Panc1 (cell line): ENCODE data around the gene PTPN4. TPM values are rescaled to one million over a fixed set of nuclear protein-coding genes. Genes with fewer than 3 reads are reported as not detected.

Experiments used
- ATAC-seq: fragments of 200-7000 bp; cut with Tn5 transposase; 2 replicates; pipeline ENCODE4 v1.9.1; 2020; ENCODE audit warnings: mild to moderate bottlenecking, moderate library complexity
- BruUV-seq: library from RNA; stranded (reverse); fragments of 400-500 nt; replicated peaks from 2 replicates; lab custom pipeline; 2021; lab: Mats Ljungman, UMichigan
- CTCF ChIA-PET: fragments of 300-600 bp; sonication (Branson Sonifier 250); formaldehyde crosslinking; loops from one replicate; lab custom pipeline; 2022; ENCODE audit warnings: antibody characterized with exemption; lab: Charles Lee
- POLR2A ChIA-PET: fragments of 300-600 bp; sonication (Branson Sonifier 250); formaldehyde crosslinking; loops from one replicate; lab custom pipeline; 2022; ENCODE audit warnings: antibody characterized with exemption; lab: Charles Lee
- DNase-seq: peaks from one replicate; pipeline ENCODE4 v3.0.0-alpha.2; 2010; ENCODE audit warnings: low read depth, low spot score
- H3K27ac ChIP-seq: 2 replicates; pipeline ENCODE4 v1.5.1; 2011; ENCODE audit warnings: mild to moderate bottlenecking, low read length, inconsistent platforms
- H3K27me3 ChIP-seq: fragments of 200-500 bp; sonication (Bioruptor generic); 2 replicates; pipeline ENCODE4 v1.6.0; 2014; ENCODE audit warnings: low read length, inconsistent platforms; ENCODE audit not compliant: control insufficient read depth, insufficient read depth
- H3K36me3 ChIP-seq: fragments of 200-500 bp; sonication (Bioruptor generic); 2 replicates; pipeline ENCODE4 v1.5.1; 2014; ENCODE audit warnings: inconsistent platforms, mild to moderate bottlenecking, low read length, moderate library complexity; ENCODE audit not compliant: control insufficient read depth, insufficient read depth
- H3K4me1 ChIP-seq: 2 replicates; pipeline ENCODE4 v1.5.1; 2011; ENCODE audit warnings: inconsistent platforms, mild to moderate bottlenecking, low read length, moderate library complexity; ENCODE audit not compliant: control insufficient read depth, insufficient read depth
- H3K4me3 ChIP-seq, 2 experiments: 2 replicates each; pipeline ENCODE4 v1.5.1; 2011 to 2012; ENCODE audit warnings: low read depth in 2 of 2, low read length in 2 of 2, mild to moderate bottlenecking in 2 of 2, inconsistent platforms in 1 of 2, moderate library complexity in 1 of 2
- H3K9me3 ChIP-seq: fragments of 200-500 bp; sonication (Bioruptor generic); 2 replicates; pipeline ENCODE4 v1.5.1; 2014; ENCODE audit warnings: low read depth, mild to moderate bottlenecking, inconsistent platforms, low read length, moderate library complexity; ENCODE audit not compliant: control insufficient read depth, insufficient read depth
- POLR2AphosphoS5 ChIP-seq: IDR thresholded peaks from 2 replicates; pipeline ENCODE4 v1.6.1; 2012; ENCODE audit warnings: mild to moderate bottlenecking, low read depth, low read length, moderate library complexity
- SIN3A ChIP-seq: IDR thresholded peaks from 2 replicates; pipeline ENCODE4 v1.6.1; 2012; ENCODE audit warnings: low read depth, mild to moderate bottlenecking, low read length, moderate library complexity, borderline replicate concordance; ENCODE audit not compliant: insufficient read depth
- TCF7L2 ChIP-seq: IDR thresholded peaks from 2 replicates; pipeline ENCODE4 v1.6.1; 2011; ENCODE audit warnings: mild to moderate bottlenecking, low read depth, low read length, inconsistent platforms
- in situ Hi-C: cut with HindIII; loops from 2 replicates; pipeline ENCODE4 v1.10.0; 2016; ENCODE audit warnings: low sequenced_read_pairs, low pct_unique_long_range_greater_than_20kb
- intact Hi-C: fragments of 100-400 bp; cut with micrococcal nuclease; formaldehyde crosslinking; loops from one replicate; pipeline ENCODE4 v1.10.0; 2022; ENCODE audit not compliant: unreplicated experiment
- total RNA-seq: library from RNA; stranded (reverse); gene quantifications from one replicate; pipeline ENCODE4 v1.2.1, GENCODE V29; 2021; ENCODE audit not compliant: unreplicated experiment
- TF ChIP-seq, protein P1 (sequence below), 2 experiments: IDR thresholded peaks; 2 replicates each; pipeline ENCODE4 v1.6.1; 2011 to 2012; ENCODE audit warnings: low read depth in 2 of 2, control low read depth in 1 of 2, low read length in 1 of 2, mild to moderate bottlenecking in 1 of 2, moderate library complexity in 1 of 2; ENCODE audit not compliant: insufficient read depth in 1 of 2
- TF ChIP-seq, protein P2 (sequence below): fragments of 450-650 bp; IDR thresholded peaks from 2 replicates; pipeline ENCODE4 v1.5.1; 2017; ENCODE audit warnings: mild to moderate bottlenecking

Gene PTPN4
- total RNA-seq, 1 experiment from 2014 or later, result 45.9 TPM

DNA sequence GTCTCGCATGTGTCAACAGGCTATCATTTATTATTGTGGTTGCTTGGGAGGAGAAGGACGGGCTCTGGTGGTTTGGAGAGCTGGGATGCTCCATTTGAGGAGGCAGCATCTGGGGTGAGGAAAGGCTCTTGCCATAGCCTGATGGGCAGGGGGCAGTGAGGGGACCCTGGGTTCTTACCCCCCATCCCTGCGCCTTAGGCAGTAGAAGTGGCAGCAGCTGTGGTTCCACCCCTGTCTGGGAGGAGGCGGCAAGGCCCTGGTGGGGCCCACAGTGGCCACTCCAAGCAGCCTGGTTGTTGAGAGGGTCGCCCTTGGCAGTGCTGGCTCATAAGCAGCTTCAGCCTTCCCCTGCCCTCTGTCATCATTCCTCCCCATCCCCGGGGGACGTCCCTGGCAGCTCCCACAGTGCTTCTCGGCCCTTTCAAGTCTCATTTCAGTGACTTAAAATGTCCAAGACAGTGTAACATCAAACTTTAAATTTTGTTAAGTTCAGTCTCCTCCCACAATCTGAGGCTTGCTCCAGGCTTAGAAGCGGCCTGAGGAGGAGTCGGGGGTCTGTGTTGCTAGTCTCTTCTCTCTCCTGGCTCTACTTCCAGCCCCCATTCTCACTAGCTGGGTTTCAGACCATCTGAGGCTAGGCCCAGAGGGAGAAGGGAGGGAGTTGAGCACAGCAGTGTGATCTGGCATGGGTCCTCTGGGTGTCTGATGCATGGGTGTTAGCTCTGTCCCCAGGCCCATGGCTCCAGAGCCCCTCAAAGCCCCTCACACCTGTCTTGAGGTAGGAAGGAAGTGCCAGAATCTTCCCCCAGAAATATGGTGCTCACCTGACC is 34.9 kb upstream of the PTPN4 start:
- ChIA-PET CTCF (interaction anchor here (0.5 kb wide), 1 partner anchor 10 kb away, joined by 4 read pairs; no protein-coding TSS in a partner anchor), POLR2A (no interaction called here)
- intact Hi-C loops, result no loop called here
- BruUV-seq, result no TSS peak
- Histone ChIP-seq H3K36me3 (no peaks in the 10 kb centered on the region), H3K4me3 (no peak overlapping the region), H3K27me3 (peaks cover 4% of the 10 kb centered on the region; the same call in 1 of the 2 replicates), H3K27ac (no peak overlapping the region), H3K9me3 (no peaks in the 10 kb centered on the region), H3K4me1 (no peaks in the 10 kb centered on the region)
- no peak for ATAC-seq
- in situ Hi-C loops, result no loop called here
- no peak for DNase-seq
- TF ChIP-seq, protein P1, sequence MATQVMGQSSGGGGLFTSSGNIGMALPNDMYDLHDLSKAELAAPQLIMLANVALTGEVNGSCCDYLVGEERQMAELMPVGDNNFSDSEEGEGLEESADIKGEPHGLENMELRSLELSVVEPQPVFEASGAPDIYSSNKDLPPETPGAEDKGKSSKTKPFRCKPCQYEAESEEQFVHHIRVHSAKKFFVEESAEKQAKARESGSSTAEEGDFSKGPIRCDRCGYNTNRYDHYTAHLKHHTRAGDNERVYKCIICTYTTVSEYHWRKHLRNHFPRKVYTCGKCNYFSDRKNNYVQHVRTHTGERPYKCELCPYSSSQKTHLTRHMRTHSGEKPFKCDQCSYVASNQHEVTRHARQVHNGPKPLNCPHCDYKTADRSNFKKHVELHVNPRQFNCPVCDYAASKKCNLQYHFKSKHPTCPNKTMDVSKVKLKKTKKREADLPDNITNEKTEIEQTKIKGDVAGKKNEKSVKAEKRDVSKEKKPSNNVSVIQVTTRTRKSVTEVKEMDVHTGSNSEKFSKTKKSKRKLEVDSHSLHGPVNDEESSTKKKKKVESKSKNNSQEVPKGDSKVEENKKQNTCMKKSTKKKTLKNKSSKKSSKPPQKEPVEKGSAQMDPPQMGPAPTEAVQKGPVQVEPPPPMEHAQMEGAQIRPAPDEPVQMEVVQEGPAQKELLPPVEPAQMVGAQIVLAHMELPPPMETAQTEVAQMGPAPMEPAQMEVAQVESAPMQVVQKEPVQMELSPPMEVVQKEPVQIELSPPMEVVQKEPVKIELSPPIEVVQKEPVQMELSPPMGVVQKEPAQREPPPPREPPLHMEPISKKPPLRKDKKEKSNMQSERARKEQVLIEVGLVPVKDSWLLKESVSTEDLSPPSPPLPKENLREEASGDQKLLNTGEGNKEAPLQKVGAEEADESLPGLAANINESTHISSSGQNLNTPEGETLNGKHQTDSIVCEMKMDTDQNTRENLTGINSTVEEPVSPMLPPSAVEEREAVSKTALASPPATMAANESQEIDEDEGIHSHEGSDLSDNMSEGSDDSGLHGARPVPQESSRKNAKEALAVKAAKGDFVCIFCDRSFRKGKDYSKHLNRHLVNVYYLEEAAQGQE (IDR thresholded peaks at IDR 0.05; ENCODE audit: insufficient read depth in 1 of 2, low read depth in 2 of 2, low read length in 1 of 2), result no peak
- no peak for TF ChIP-seq TCF7L2
- TF ChIP-seq, protein P2, sequence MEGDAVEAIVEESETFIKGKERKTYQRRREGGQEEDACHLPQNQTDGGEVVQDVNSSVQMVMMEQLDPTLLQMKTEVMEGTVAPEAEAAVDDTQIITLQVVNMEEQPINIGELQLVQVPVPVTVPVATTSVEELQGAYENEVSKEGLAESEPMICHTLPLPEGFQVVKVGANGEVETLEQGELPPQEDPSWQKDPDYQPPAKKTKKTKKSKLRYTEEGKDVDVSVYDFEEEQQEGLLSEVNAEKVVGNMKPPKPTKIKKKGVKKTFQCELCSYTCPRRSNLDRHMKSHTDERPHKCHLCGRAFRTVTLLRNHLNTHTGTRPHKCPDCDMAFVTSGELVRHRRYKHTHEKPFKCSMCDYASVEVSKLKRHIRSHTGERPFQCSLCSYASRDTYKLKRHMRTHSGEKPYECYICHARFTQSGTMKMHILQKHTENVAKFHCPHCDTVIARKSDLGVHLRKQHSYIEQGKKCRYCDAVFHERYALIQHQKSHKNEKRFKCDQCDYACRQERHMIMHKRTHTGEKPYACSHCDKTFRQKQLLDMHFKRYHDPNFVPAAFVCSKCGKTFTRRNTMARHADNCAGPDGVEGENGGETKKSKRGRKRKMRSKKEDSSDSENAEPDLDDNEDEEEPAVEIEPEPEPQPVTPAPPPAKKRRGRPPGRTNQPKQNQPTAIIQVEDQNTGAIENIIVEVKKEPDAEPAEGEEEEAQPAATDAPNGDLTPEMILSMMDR, result no peak
- no peak for TF ChIP-seq SIN3A
- no peak for TF ChIP-seq POLR2AphosphoS5

DNA sequence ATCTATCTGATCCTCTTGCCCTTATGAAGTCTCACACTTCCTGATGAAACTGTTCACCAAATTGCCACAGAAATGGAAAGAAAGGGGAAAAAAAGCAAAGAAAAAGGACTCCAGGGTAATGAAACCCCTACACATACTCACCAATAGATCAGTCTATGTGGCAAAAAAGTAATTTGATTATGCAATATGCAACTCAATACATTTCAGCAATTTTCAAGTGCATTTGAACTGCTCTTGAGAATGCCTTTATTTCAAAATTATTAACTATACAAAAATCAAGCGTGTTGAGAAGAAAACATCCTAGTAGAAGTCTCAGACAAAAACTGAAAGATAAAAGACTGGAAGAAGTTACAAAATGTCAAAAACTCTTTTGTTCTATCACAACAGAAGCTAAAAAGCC is 32.2 kb upstream of the PTPN4 start:
- intact Hi-C loops, result no loop called here
- Histone ChIP-seq H3K27ac (no peak overlapping the region), H3K4me3 (no peak overlapping the region), H3K36me3 (no peaks in the 10 kb centered on the region), H3K4me1 (no peaks in the 10 kb centered on the region), H3K27me3 (peaks cover 4% of the 10 kb centered on the region; the same call in 1 of the 2 replicates), H3K9me3 (no peaks in the 10 kb centered on the region)
- ChIA-PET CTCF (no interaction called here), POLR2A (no interaction called here)
- ATAC-seq, result no peak
- BruUV-seq, result no TSS peak
- in situ Hi-C loops, result no loop called here
- no peak for DNase-seq
- TF ChIP-seq, protein P1 (IDR thresholded peaks at IDR 0.05; ENCODE audit: insufficient read depth in 1 of 2, low read depth in 2 of 2, low read length in 1 of 2), result no peak
- TF ChIP-seq, protein P2, result no peak
- TF ChIP-seq POLR2AphosphoS5 (no peak), SIN3A (no peak), TCF7L2 (no peak)
